OCI-LY3 (cell line): Measurements from ENCODE around the gene CASK.

Source experiments
- CTCF ChIP-seq: fragments of 200-600, 300-600 bp; sonication (generic); IDR thresholded peaks from 2 replicates; pipeline ENCODE4 v1.5.1; 2014; ENCODE audit warnings: antibody characterized with exemption, low read length, low read depth
- EZH2phosphoT487 ChIP-seq: fragments of 200-600 bp; shearing (Covaris generic); IDR thresholded peaks from 2 replicates; pipeline ENCODE4 v1.6.1; 2018; ENCODE audit warnings: antibody characterized with exemption, mixed run types, low read depth

GRCh38 chrX:41599507-41599906 is 323.8 kb downstream of the CASK start:
- TF ChIP-seq CTCF (no peak), EZH2phosphoT487 (no peak)
